HPDE6-E6E7 (cell line): ENCODE results near the gene XXYLT1.
"Not testable (repeated sequence)": the region's sequence is repeated elsewhere in the genome, so short reads cannot be mapped to it uniquely, and the experiment has no call there.

ENCODE experiments used
- DNase-seq: peaks from one replicate; pipeline ENCODE4 v3.0.0; 2011; ENCODE audit warnings: missing footprints; ENCODE audit errors: extremely low spot score

Gene XXYLT1

GRCh38 chr3:195064300-195064931 lies 206.5 kb downstream of the XXYLT1 start:
- DNase-seq = no peak

DNA sequence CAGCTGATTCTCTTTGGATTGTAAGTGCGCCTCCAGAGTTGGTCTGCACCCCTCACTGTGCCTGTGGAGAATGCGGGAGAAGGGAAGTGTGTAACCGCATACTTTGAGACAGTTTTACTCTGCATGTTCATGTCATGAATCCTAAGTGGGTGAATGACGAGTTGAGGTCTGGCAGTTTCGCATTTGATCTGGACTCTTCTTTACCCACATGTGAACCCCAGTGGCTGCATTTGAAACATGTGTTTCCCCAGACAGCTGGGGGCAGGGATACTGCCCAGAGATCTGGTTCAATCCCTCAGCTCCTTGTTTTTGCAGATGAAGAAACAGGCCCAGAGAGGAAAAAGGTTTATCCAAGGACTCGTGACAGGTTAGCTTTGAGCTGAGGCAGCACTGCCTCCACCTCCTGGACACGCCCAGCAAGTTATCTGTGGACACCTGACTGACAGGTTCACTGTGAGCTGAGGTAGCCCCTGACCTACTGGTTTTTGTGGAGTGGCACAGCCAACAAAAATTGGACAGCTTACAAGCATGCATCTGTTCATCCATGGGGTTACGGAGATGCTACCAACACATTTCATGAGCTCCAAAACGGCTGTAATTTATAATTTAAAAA lies 207.3 kb downstream of the XXYLT1 start:
- no peak for DNase-seq

DNA sequence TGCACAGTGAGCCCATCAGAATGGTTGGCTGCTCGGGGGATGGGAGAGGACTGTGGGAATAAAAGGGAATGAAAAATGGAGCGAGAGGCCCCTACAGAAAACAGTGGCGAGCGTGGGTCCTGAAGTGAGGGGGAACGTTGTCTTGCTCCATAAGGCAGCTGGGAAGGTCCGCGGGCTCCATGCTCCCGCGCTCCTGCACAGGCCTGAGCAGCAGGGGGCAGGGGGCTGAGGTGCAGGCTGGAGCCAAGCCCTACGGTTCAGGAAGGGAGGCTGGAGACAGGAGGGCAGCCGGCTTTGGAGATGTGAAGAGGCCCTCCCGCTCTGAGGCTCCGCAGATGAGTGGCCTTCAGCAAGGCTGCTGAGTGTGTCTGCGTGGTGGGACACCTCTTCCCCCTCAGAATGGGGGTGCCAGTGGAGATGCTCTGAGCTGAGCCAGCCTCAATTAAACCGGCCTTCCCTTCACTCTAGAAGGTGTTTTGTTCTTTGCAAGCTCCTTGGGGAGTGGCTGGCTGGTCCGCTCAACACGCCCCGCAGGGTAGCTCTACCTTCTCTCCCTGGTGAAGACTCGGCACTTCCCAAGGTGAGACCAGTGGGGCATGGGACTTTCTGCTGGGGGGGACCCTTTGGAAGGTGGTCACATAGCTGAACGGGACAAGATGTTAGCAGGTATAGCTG lies 208.0 kb downstream of the XXYLT1 start:
- no peak for DNase-seq

DNA sequence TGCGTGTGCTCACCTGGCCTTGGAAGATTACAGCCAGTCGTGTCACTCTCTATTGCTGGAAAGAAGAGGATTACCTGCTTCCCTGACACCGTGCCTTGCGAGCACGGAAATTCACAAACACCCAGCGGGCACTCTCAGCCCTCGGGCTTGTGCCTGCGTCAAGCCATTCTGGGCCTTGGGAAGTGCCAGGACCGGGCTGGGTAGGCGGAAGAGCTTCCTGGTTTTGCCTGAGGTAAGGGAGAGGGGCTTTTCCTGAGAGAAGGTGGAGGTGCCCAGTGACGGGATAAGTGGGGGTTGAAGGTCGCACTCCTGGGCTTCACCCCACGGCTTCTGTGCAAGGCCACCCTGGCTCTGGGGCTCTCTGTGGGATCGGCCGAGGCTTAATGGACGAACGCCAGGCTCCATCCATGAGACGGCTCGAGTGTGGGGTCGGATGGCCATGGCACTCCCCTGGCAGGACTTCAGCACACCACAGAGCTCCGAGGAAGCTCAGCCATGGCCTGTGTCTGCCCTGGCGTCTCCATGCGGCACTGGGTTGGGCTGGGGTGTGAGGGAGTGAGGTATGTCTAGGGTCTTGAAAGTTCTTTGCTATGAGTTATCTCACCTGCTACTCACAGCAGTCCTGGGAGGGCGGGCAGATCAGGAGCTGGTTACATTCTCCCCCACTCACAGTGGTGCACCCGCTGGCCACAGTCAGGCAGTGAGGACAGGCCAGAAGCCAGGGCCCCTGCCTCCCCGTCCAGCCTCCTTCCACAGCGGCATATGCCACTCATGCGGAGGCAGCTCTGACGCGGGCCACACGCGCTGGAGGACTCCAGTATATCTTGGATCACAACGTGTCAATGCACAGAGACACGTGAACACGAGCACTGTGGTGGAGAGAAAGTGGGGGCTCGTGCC lies 209.0 kb downstream of the XXYLT1 start:
- DNase-seq = no peak

DNA sequence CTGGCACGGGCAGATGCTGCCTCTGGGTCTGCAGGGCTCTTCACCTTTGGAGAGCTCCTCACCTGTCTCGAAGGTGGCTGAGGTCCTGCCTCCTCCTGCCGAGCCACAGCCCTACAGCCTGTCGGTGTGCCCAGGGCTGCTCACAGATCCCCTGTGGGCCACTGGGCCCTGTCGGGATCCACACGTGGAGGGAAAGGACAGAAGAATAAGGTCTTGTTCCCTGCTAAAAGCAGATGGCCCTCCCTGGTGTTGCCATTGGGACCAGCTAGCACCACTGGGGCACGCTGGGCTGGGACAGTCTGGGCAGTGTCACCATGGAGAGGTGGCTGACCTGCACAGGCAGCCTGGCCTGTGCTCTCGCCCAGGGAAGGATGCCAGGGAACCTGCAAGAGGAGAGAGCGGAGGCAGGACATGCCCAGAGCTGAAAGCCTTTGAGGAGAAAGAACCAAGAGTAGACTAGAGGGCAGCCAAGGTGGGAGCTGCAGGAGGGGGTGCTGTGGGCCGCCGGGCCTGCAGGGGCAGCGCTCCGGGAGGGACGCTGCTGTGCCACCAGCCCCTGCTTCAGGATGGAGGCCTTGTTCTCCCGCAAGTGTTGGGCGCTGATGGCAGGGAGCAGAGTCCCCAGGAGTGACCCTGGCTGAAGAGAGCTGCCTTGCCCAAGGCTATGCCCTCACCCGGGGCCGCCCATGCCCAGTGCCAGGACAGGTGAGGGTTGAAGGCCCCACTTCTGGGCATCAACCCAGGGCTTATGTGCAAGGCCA lies 210.2 kb downstream of the XXYLT1 start:
- DNase-seq = no peak

DNA sequence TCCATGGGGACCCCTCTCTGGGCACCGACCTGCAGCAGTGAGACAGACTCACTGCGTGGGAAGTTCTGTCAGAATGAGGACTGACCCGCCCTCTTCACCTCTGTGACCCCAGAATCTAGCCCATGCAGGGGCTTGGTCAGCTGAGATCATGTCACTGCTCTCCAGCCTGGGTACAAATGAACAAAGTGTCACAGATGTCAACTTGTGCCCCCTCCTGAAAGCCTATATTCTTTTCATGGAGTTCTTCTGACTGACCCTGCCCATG lies 210.8 kb downstream of the XXYLT1 start:
- DNase-seq = no peak

DNA sequence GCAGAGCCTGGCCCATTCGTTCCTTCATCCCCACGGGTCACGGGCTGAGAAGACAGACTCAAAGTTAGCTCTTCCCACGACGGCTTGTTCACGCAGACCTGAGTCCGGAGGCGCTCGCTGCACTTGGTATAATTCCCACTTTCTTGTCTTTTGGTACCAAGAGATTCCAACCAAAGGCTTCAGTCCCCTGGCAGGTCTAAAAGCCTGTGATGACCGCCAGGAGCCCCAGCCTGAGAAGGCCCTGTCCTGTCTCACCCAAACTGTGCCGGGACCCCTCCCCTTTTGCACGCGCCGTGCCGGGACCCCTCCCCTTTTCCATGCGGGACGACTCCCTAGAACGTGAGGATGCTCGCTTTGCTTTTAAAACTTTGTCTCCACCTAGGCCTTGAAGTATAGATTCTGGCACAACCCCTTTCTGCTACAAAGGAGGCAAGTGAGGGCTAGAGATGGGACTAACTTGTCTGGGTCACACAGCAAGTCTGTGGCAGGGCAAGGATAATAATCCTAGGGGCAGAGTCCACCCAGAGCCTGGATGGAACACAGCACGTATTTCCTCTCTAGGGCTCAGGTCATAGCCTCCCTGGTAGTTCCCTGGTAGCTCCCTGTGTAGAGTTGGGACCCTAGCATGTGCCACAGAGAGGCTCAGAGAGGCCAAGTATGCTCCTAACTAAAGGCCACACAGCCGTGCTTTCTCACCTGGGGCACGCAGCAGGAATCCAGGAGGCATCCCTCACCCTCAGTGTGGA lies 211.3 kb downstream of the XXYLT1 start:
- no peak for DNase-seq

- no peak for DNase-seq
These were observed 212.0 kb downstream of the XXYLT1 start for GRCh38 chr3:195059006-195059350.

DNA sequence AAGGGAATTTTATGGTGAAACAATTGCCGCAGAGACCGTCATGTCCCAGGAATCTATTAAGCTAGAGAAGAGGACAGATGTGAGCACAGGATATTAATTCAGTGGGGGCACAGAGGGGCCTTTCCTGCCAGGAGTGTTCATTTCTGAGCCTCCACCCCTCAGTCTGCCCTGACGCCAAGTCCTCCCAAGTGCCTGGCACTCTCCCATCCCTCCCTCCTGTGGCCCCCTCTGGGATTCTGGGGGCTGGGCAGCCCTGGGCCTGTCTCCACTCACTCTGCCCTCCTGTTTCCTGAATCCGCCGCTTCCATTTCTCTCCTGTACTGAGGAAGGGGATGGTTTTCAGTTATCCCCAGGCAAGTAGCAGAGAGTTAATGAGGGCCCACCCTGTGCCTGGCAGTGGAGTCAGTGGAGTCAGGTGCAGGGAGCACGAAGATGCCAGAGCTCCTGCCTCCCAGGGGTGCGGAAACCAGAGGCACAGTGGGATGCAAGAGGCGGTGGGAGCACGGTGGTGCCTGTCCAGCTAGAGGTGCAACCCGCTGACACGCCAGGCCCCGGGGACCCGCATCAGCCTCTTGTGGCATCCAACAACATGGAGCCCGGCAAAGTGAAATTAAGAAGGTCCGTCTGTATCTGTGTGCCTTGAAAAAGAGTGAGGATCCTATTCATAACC lies 212.5 kb downstream of the XXYLT1 start:
- no peak for DNase-seq

GRCh38 chr3:195057716-195058115 lies 213.2 kb downstream of the XXYLT1 start:
- DNase-seq = no peak

DNA sequence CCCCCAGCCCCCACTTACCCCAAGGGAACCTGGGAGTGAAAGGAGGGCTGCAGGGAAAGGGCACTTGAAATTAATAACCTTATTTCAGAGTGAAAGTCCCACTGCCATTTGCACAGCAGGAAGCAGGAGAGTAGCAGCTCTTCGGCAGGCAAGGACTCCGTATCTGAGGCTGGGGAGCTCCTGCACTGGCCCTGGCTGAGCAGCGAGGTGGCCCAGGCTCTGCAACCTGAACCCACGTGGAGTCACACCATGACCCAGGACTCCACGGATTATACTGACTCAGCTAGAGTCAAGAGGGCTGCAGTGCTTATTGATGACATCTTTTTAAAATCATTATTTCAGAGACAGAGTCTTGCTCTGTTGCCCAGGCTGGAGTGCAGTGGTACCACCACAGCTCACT lies 214.5 kb downstream of the XXYLT1 start:
- no peak for DNase-seq

GRCh38 chr3:195054311-195054710 lies 216.6 kb downstream of the XXYLT1 start:
- no peak for DNase-seq

- no peak for DNase-seq
These were observed 218.0 kb downstream of the XXYLT1 start for GRCh38 chr3:195052939-195053338.

GRCh38 chr3:195050296-195050695 lies 220.7 kb downstream of the XXYLT1 start:
- DNase-seq = not testable (repeated sequence)

DNA sequence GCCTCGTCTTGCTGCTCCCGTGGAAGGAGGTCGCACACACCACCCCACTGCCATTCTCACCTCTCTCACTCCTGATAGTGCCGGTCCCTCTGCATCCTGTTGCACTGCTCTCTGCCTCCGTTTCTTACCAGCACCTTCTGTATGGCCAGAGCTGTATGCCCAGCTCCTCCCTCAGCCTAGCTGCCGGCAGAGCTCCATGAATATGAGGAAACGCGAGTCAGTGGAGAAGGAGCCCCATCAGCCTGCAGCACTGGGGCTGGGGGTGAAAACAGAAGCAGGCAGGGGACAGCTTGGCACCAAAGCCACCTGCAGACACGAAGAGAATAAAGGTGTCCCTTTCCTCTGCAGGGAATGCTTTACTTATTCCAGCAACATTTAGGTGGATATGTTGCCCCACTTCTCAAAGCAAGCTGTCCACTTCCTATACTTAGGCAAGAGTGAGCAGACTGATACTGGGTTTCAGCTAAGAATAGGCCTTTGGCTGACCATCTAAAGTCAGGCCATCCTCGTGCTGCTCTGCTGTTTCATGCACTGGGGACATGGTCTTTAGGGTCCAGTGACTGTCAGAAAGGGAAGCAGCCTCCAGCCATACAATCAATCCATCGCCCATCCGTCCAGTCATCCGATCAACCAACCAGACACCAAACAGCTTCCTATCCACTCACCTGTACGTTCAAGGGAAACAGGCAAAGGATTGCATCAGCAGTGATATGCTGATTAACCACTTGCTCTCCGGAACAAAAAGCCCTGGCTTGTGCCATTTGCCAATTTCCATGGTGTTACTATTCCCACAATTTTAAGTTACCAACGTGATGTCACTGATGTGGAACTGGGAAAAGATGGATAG lies 222.7 kb downstream of the XXYLT1 start:
- no peak for DNase-seq

GRCh38 chr3:195047536-195047935 lies 223.4 kb downstream of the XXYLT1 start:
- no peak for DNase-seq

- no peak for DNase-seq
These were observed 224.5 kb downstream of the XXYLT1 start for GRCh38 chr3:195046441-195046840.

GRCh38 chr3:195045481-195046210 lies 225.3 kb downstream of the XXYLT1 start:
- DNase-seq = no peak

- DNase-seq = no peak
These were observed 226.5 kb downstream of the XXYLT1 start for GRCh38 chr3:195044411-195044810.
